Activated naive CD8-positive, alpha-beta T cell treated with anti-CD3 and anti-CD28 coated beads, Interleukin-2, amount 10 ng/mL, durations not matched to agents 7 days and 5 days (primary cell): ENCODE measurements around the gene DGKI. TPM values are rescaled to one million over a fixed set of nuclear protein-coding genes. Genes with fewer than 3 reads are reported as not detected.

Experiments
- ATAC-seq: fragments of 150-1000 bp; cut with Tn5 transposase; one replicate; pipeline ENCODE4 v1.10.0; 2021; ENCODE audit warnings: low read depth, moderate library complexity
- POLR2A ChIA-PET: fragments of 350-600 bp; sonication (Branson Sonifier 250); formaldehyde crosslinking; loops from one replicate; lab custom pipeline; 2021; ENCODE audit warnings: antibody characterized with exemption; lab: Charles Lee
- DNase-seq: peaks from one replicate; pipeline ENCODE4 v3.0.0; 2021
- H3K27ac Mint-ChIP-seq: one replicate; pipeline ENCODE4 v1.8.0; 2022; ENCODE audit warnings: mild to moderate bottlenecking, mixed read lengths
- H3K27me3 Mint-ChIP-seq: one replicate; pipeline ENCODE4 v1.8.0; 2022; ENCODE audit warnings: mild to moderate bottlenecking, moderate library complexity, mixed read lengths
- H3K36me3 Mint-ChIP-seq: one replicate; pipeline ENCODE4 v1.8.0; 2021; ENCODE audit warnings: mild to moderate bottlenecking, mixed read lengths
- H3K4me1 Mint-ChIP-seq: one replicate; pipeline ENCODE4 v1.8.0; 2021; ENCODE audit warnings: mixed read lengths
- H3K4me3 Mint-ChIP-seq: one replicate; pipeline ENCODE4 v1.8.0; 2022; ENCODE audit warnings: mild to moderate bottlenecking, moderate library complexity, mixed read lengths
- H3K9me3 Mint-ChIP-seq: one replicate; pipeline ENCODE4 v1.8.0; 2021; ENCODE audit warnings: mixed read lengths
- total RNA-seq, 2 experiments: library from RNA; stranded (reverse); gene quantifications; one replicate each; pipeline ENCODE4 v1.2.3, GENCODE V29; 2021

The DGKI gene
- total RNA-seq, 2 experiments from 2014 or later: not detected

DNA sequence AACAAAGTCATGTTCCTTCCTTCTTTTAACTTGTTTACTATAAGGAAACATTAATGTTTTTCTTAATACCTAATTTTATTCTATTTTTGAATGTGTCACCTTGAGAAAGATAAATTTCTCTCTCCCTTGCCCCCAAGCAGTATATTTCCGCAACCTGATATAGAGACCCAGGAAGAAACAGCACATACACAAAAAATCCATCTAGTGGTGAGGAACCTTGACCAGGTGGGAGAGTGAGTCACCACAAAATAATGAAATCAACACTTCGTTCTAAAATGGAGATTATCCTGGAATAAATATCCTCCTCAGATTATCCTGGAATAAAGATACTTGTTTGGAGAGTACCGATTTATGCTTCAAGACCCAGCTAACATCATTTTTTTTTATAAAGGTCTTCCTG, 270.3 kb downstream of the DGKI start:
- H3K27me3 Mint-ChIP-seq: no peaks in the 10 kb centered on the region
- no peak overlapping the region for H3K4me3 Mint-ChIP-seq
- POLR2A ChIA-PET: no interaction called here
- no peak for DNase-seq
- H3K27ac Mint-ChIP-seq: no peak overlapping the region
- no peaks in the 10 kb centered on the region for H3K4me1 Mint-ChIP-seq
- no peaks in the 10 kb centered on the region for H3K9me3 Mint-ChIP-seq
- no peaks in the 10 kb centered on the region for H3K36me3 Mint-ChIP-seq
- no peak for ATAC-seq

DNA sequence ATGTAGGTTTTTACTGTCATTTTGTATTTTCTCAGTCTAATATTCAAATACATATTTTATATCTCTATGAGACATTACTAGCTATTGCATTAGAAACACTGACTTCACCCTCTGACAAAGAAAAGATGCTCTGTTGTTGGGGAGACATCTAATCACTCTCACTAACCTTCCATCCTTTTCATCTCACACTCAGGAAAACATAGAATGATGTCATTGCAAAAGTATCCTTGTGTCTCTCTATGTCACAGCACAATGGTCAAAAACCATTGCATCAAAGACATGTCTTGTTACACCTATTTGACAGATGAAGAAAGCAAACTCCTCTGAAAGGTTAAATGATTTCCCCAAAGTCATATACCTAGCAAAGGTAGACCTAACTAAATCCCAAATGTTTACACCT, 272.0 kb downstream of the DGKI start:
- no peak overlapping the region for H3K27ac Mint-ChIP-seq

DNA sequence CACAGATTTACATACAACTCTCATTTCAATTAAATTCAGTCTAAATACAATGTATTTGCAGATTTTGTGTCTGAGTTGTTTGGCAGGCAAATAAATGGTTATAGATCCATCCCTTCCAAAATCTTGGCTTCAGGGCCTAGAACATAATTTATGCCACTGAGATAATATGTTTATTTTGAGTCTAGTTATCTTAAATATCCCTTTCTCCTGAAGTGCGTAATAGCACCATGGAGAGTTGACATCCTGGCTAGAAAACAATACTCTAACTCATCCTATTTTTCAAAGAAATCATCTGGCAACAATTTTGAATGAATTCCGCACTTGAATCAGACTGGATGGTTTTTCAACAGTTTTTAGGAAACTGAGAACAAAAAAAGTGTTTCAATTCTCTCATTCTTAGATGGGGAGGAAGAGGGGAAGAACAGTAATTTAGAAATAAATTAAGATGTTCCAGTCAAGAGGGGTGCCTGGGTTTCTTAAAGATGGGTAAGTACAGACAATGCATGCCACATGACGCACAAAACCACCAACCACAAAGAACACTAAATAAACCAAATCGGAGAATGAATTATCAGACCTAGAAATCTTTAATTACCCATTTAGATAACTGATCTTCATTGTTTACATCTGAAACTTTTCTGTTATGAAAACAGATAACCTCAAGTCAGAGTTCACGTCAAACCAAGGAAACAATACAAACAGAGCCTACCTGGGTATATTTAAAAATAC, 274.6 kb downstream of the DGKI start:
- ATAC-seq (no peak), DNase-seq (no peak)
- H3K4me3 Mint-ChIP-seq: no peak overlapping the region
- POLR2A ChIA-PET: no interaction called here
- no peaks in the 10 kb centered on the region for H3K4me1 Mint-ChIP-seq
- no peaks in the 10 kb centered on the region for H3K27me3 Mint-ChIP-seq
- H3K36me3 Mint-ChIP-seq: no peaks in the 10 kb centered on the region
- H3K27ac Mint-ChIP-seq: no peak overlapping the region
- no peaks in the 10 kb centered on the region for H3K9me3 Mint-ChIP-seq

More for the DNA sequence above, 272.0 kb downstream of the DGKI start:
- no peak for ATAC-seq
- H3K4me1 Mint-ChIP-seq: no peaks in the 10 kb centered on the region
- H3K36me3 Mint-ChIP-seq: no peaks in the 10 kb centered on the region
- H3K27me3 Mint-ChIP-seq: no peaks in the 10 kb centered on the region
- H3K9me3 Mint-ChIP-seq: no peaks in the 10 kb centered on the region
- POLR2A ChIA-PET: no interaction called here
- no peak for DNase-seq
- H3K4me3 Mint-ChIP-seq: no peak overlapping the region

DNA sequence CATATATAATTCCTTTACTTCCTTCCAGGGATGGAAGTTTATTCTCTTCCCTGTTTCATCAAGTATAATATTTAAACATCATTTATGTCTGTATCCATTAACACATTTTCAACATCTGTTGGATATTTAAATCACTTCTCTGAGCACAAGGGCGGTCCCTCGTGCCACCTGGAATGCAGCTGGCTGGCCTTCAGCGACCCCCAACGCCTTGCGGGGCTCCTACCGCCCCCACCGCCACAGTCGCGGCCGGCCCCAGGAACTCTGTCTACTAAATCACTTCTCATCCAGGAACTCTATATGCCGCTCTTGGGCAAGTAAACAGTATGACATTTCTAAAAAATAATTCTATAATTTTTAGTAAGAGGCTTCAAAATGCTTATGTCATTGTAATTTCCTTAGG, 282.1 kb downstream of the DGKI start:
- Mint-ChIP-seq H3K36me3 (no peaks in the 10 kb centered on the region), H3K27ac (no peak overlapping the region), H3K9me3 (no peaks in the 10 kb centered on the region), H3K4me3 (no peak overlapping the region), H3K27me3 (peaks cover 4% of the 10 kb centered on the region), H3K4me1 (no peaks in the 10 kb centered on the region)
- ATAC-seq (no peak), DNase-seq (no peak)
- POLR2A ChIA-PET: no interaction called here

DNA sequence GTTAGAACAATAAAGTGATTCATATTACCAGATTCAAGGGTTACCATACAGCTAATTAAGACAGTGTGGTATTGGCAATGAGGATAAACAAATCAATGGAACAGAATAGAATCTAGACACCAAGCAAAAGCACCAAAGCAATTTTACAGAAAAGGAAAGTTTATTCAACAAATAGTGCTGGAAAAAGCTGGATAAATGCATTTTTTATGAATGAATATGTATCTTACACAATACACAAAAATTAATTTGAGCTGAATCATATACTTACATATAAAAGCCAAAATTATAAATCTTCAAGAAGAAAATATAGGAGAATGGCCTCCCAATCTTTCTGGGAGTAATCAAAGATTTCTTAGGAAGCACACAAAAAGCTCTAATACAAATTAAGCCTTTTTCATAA, 282.8 kb downstream of the DGKI start:
- no peaks in the 10 kb centered on the region for H3K4me1 Mint-ChIP-seq
- H3K9me3 Mint-ChIP-seq: no peaks in the 10 kb centered on the region
- peaks cover 4% of the 10 kb centered on the region for H3K27me3 Mint-ChIP-seq
- no peak overlapping the region for H3K4me3 Mint-ChIP-seq
- H3K36me3 Mint-ChIP-seq: no peaks in the 10 kb centered on the region
- H3K27ac Mint-ChIP-seq: no peak overlapping the region
- no peak for ATAC-seq
- DNase-seq: no peak
- POLR2A ChIA-PET: no interaction called here

DNA sequence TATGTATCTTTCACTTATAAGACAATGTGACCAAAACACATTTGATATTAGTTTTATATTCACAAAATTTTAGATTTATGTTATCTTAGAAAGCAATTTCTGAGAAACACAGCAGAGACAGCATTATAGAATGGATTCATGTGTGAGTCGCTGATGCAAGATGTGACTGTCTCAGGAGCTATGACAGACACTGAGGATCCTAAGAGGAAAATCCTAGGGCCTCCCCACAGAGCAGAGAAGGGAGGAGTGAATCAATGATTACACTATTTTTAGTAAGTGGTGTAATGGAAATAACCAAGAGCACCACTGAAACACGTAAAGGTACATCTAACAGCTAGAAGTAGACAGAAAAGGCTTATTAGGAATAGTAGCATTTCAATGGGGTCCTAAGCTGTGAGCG, 299.3 kb downstream of the DGKI start:
- H3K27ac Mint-ChIP-seq: no peak overlapping the region
- no peaks in the 10 kb centered on the region for H3K27me3 Mint-ChIP-seq
- DNase-seq: no peak
- no peaks in the 10 kb centered on the region for H3K36me3 Mint-ChIP-seq
- H3K9me3 Mint-ChIP-seq: no peaks in the 10 kb centered on the region
- ATAC-seq: no peak
- POLR2A ChIA-PET: no interaction called here
- H3K4me1 Mint-ChIP-seq: no peaks in the 10 kb centered on the region
- no peak overlapping the region for H3K4me3 Mint-ChIP-seq

DNA sequence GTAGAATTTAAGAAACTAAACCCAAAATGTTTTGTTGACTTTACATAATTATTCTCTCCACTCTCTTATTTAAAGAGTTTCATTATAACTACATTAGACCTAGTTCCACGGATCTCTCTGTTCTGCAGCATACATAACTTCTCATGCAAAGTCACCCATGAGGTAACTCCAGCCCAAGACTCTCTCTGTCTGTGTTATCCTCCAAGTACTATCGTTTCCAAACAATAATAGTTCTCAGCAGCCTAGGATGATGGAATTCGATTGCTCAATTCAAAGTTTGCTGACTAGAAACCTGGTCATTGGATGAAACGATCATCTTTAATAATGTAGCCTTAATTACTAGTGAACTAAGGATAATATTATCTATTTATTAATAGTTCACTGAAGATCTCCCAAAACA, 300.1 kb downstream of the DGKI start:
- DNase-seq: no peak
- POLR2A ChIA-PET: no interaction called here
- Mint-ChIP-seq H3K4me3 (no peak overlapping the region), H3K27me3 (no peaks in the 10 kb centered on the region), H3K27ac (no peak overlapping the region), H3K36me3 (no peaks in the 10 kb centered on the region), H3K9me3 (no peaks in the 10 kb centered on the region), H3K4me1 (no peaks in the 10 kb centered on the region)
- ATAC-seq: no peak

DNA sequence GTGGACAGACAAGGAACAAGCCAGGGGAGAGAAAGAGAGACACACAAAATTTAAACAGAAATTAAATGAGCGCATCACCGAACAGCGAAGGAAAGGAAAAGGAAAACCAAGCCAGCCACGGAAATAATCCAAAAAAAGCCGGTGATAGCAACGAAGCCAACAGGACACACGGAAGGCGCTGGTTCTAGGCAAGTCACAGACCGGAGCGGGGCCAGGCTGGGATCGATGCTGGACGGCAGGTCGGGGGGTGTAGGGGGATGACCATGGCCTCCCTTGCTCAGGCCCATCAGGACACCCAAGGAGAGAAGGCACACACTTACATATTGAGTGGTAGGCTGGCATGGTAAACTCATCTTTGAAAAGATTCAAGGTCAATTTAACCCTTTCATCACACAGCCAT, 300.8 kb downstream of the DGKI start:
- POLR2A ChIA-PET: no interaction called here
- no peaks in the 10 kb centered on the region for H3K4me1 Mint-ChIP-seq
- no peaks in the 10 kb centered on the region for H3K9me3 Mint-ChIP-seq
- H3K36me3 Mint-ChIP-seq: no peaks in the 10 kb centered on the region
- H3K4me3 Mint-ChIP-seq: no peak overlapping the region
- no peak overlapping the region for H3K27ac Mint-ChIP-seq
- ATAC-seq: no peak
- DNase-seq: no peak
- H3K27me3 Mint-ChIP-seq: no peaks in the 10 kb centered on the region

DNA sequence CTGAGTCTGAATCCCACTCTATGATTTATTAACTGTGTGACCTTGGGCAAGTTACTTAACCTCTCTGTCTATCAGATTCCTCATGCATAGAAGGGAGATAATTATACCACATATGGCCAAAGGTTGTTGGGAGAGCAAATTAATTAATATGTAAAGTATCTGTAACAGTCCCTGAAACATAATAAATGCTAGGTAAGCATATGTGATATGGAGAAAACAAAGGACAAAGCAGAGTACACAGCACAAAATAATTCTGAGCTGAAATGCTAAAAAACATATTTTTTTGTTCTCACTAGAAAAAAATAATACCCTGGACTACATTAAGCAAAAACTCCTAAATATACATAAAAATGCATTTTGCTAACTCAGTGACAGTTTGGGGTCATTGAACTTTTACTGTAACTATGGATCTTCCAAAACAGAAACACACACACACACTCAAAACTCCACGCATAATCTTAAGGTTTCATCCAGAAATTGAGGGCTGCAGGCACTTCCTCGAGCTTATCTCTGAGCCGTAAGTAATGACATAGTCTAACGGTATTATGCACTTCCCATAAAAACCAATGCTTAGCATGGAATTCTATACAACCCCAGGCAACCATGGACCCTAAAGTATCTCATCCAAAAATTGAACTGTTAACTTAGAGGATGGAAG, 301.6 kb downstream of the DGKI start:
- peaks cover 1% of the 10 kb centered on the region for H3K27me3 Mint-ChIP-seq
- ATAC-seq: no peak
- POLR2A ChIA-PET: no interaction called here

DNA sequence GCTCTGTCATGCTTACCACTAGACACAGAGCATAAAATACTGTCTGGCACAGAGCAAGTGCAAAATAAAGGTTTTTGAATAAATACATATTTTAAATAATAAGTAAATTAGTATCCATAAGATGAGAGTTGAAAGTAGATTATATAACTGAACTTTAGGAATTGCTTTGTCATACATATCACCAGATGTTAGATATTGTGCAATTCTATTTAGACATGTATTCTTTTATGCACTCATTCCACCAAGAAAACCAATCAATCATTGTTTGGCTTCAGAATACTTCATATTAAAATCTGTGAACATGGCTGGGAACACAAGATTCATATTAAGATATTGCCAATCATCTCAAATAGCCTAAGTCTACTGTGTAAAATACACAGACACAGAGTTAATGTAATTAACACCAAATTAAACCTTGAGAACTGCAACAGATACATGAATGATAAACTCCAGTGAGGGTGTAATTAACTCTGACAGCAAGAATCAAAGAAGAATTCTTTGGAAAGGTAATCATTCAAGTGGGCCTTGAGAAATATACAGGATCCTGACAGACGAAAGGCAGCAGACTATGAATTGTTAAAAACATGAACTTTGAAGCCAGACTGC, 302.2 kb downstream of the DGKI start:
- Mint-ChIP-seq H3K27me3 (peaks cover 1% of the 10 kb centered on the region), H3K36me3 (no peaks in the 10 kb centered on the region), H3K9me3 (no peaks in the 10 kb centered on the region), H3K27ac (no peak overlapping the region), H3K4me3 (no peak overlapping the region), H3K4me1 (no peaks in the 10 kb centered on the region)
- ATAC-seq (no peak), DNase-seq (no peak)
- POLR2A ChIA-PET: no interaction called here

More for the DNA sequence above, 301.6 kb downstream of the DGKI start:
- Mint-ChIP-seq H3K4me1 (no peaks in the 10 kb centered on the region), H3K36me3 (no peaks in the 10 kb centered on the region), H3K27ac (no peak overlapping the region), H3K9me3 (no peaks in the 10 kb centered on the region), H3K4me3 (no peak overlapping the region)
- DNase-seq: no peak

DNA sequence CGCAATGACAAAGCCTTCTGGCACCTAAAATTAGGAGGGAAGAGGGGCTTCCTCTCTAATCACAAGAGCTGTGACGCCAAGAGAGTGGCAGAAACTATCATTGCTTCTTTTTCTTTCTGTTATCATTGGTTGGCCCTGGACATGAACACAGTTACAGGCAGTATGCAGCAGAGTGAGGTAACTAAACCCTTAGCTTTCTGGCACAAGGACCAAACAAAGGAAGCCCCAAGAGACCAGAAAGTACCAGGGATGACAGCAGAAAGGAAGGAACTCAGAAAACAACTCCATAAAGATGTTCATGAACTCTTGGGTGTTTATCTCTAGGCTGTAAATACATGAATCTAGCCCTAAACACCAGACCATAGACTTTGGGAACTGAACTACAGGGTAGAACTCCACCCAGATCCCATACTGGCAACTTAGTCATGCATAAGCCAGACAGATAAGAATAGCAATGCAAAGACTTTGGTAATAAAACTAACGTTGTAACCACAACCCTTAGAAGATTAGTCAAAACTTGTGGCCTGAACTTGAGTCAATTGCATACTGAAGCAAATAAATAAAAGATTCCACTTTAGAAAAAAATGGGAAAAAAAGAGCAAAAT, 307.6 kb downstream of the DGKI start:
- Mint-ChIP-seq H3K27ac (no peak overlapping the region), H3K4me3 (no peak overlapping the region), H3K36me3 (no peaks in the 10 kb centered on the region), H3K27me3 (peaks cover 1% of the 10 kb centered on the region), H3K9me3 (no peaks in the 10 kb centered on the region), H3K4me1 (no peaks in the 10 kb centered on the region)
- ATAC-seq (no peak), DNase-seq (no peak)
- POLR2A ChIA-PET: no interaction called here

DNA sequence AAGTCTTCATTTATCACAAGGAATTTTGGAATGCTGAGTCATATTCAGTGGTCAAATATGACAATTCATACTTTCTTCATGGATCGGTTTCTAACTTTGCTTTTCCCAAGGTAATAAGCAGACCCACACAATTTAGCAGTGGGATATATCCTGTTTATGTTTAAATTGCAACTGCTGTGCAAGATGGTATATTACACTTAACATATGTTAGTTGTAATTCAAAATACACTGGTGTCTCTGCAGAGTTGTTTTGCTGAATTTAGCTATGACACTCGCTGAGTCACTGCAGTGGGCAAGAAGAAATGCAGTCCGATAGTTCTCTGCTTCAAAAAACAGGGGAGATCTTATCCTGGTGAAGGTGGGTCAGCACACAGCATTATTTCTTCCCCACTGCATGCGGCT, 308.4 kb downstream of the DGKI start:
- DNase-seq: no peak
- no peaks in the 10 kb centered on the region for H3K36me3 Mint-ChIP-seq
- H3K9me3 Mint-ChIP-seq: no peaks in the 10 kb centered on the region
- H3K27ac Mint-ChIP-seq: no peak overlapping the region
- POLR2A ChIA-PET: no interaction called here
- no peaks in the 10 kb centered on the region for H3K4me1 Mint-ChIP-seq
- no peak for ATAC-seq
- H3K4me3 Mint-ChIP-seq: no peak overlapping the region
- H3K27me3 Mint-ChIP-seq: peaks cover 1% of the 10 kb centered on the region

DNA sequence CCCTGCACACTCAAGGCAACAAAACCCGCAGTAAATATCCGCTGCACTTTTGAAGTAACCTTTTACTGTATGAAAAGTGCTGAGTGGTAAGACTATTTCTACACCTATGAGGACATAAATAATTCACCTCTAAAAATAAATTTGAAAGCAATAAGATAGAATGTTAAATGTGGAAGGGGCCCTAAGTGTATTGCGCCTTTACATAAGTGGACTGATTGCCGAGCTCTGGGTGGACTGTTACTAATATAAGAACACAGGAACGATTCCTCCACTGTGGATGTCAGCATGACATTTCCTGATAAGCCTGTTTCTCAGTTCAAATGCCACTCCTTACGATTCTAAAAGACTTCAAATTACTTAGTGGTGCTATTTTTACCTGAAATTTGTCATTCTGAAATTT, 311.2 kb downstream of the DGKI start:
- POLR2A ChIA-PET: no interaction called here
- DNase-seq (no peak), ATAC-seq (no peak)
- H3K27me3 Mint-ChIP-seq: no peaks in the 10 kb centered on the region
- no peak overlapping the region for H3K4me3 Mint-ChIP-seq
- H3K9me3 Mint-ChIP-seq: no peaks in the 10 kb centered on the region
- no peaks in the 10 kb centered on the region for H3K4me1 Mint-ChIP-seq
- H3K36me3 Mint-ChIP-seq: no peaks in the 10 kb centered on the region
- H3K27ac Mint-ChIP-seq: no peak overlapping the region

DNA sequence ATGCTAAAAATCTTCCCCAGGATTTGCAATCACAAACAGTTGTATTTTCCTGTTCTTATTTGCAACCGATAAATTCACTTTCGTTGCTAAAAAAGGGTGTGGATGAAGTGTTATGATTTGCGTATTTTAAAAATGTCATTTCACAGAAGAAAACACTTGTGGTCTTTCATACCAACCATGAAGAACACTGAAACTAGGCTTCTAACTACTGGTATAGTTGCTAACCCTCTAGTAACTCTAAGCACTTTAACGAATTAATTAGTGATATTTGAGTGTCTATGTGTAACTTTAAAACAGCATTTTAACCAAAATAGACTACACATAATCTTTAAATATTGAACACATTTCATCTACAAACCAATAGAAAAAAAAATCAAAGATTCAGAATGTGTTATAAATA, 315.1 kb downstream of the DGKI start:
- H3K27me3 Mint-ChIP-seq: no peaks in the 10 kb centered on the region
- no peaks in the 10 kb centered on the region for H3K36me3 Mint-ChIP-seq
- DNase-seq: no peak
- H3K9me3 Mint-ChIP-seq: no peaks in the 10 kb centered on the region
- H3K27ac Mint-ChIP-seq: no peak overlapping the region
- POLR2A ChIA-PET: no interaction called here
- H3K4me3 Mint-ChIP-seq: no peak overlapping the region
- no peak for ATAC-seq
- H3K4me1 Mint-ChIP-seq: no peaks in the 10 kb centered on the region
